ENCODE measurements around the gene LCN12. TPM values are rescaled to one million over a fixed set of nuclear protein-coding genes. Genes with fewer than 3 reads are reported as not detected.

Gene LCN12
- total RNA-seq, 1 experiment from 2014 or later, result 2.5 TPM

- intact Hi-C loops (cut with micrococcal nuclease; ENCODE audit: unreplicated experiment), result no loop called here
- Histone ChIP-seq H3K27ac (ENCODE audit: low read length) (no peak overlapping the region), H3K27me3 (ENCODE audit: control insufficient read depth, insufficient read depth, low read length) (no peaks in the 10 kb centered on the region), H3K9me3 (ENCODE audit: control insufficient read depth, insufficient read depth, low read depth, low read length) (no peaks in the 10 kb centered on the region), H3K4me1 (ENCODE audit: control insufficient read depth, insufficient read depth, low read length) (no peaks in the 10 kb centered on the region; the same call in 1 of the 2 replicates), H3K4me3 (ENCODE audit: low read depth in 2 of 2, low read length in 2 of 2) (no peak overlapping the region), H3K36me3 (ENCODE audit: control insufficient read depth, insufficient read depth, low read length) (peaks cover 7% of the 10 kb centered on the region)
- BruUV-seq (replicated peaks), result no TSS peak
- ATAC-seq, result no peak
- POLR2A ChIA-PET, result no interaction called here
- DNase-seq (ENCODE audit: low read depth, low spot score), result no peak
- in situ Hi-C loops (cut with HindIII; ENCODE audit: low pct_unique_long_range_greater_than_20kb, low sequenced_read_pairs), result no loop called here
- TF ChIP-seq, protein P1, sequence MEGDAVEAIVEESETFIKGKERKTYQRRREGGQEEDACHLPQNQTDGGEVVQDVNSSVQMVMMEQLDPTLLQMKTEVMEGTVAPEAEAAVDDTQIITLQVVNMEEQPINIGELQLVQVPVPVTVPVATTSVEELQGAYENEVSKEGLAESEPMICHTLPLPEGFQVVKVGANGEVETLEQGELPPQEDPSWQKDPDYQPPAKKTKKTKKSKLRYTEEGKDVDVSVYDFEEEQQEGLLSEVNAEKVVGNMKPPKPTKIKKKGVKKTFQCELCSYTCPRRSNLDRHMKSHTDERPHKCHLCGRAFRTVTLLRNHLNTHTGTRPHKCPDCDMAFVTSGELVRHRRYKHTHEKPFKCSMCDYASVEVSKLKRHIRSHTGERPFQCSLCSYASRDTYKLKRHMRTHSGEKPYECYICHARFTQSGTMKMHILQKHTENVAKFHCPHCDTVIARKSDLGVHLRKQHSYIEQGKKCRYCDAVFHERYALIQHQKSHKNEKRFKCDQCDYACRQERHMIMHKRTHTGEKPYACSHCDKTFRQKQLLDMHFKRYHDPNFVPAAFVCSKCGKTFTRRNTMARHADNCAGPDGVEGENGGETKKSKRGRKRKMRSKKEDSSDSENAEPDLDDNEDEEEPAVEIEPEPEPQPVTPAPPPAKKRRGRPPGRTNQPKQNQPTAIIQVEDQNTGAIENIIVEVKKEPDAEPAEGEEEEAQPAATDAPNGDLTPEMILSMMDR (IDR thresholded peaks at IDR 0.05), result no peak
- TF ChIP-seq TCF7L2 (IDR thresholded peaks at IDR 0.05; ENCODE audit: low read depth, low read length) (no peak), POLR2AphosphoS5 (IDR thresholded peaks at IDR 0.05; ENCODE audit: low read depth, low read length) (no peak), SIN3A (IDR thresholded peaks at IDR 0.05; ENCODE audit: borderline replicate concordance, insufficient read depth, low read depth, low read length) (no peak), REST (IDR thresholded peaks at IDR 0.05; ENCODE audit: insufficient read depth in 1 of 2, low read depth in 2 of 2, low read length in 1 of 2) (no peak)
- CTCF ChIA-PET, result interaction anchor here (0.9 kb wide), 1 partner anchor 97 kb away, joined by 8 read pairs; no protein-coding TSS in a partner anchor
These were observed 12.6 kb upstream of the LCN12 start for GRCh38 chr9:136939431-136939995.

DNA sequence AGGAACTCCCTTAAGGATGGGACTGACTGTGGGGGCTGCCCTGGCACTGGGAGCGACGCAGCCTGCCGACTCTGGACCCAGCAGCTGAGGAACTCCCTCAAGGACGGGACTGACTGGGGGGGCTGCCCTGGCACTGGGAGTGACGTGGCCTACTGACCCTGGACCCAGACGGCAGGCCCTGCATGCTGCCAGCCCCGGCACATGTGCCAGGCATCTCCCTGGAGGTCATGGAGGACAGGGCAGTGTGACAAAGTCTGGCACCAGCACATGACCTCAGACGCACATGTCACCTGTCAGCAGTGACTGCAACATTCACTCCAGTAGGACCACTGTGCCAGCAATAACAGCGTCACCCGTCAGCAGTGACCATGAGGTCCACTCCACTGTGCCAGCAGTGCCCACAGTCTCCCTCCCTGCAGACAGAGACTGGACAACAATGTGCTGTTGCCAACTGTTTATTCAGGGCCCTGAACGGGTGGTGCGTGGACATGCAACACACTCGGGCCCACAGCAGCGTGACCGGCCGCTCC lies 12.0 kb upstream of the LCN12 start:
- no peak overlapping the region for H3K27ac ChIP-seq (ENCODE audit: low read length)
- H3K27me3 ChIP-seq (ENCODE audit: control insufficient read depth, insufficient read depth, low read length), result no peaks in the 10 kb centered on the region
- no peaks in the 10 kb centered on the region for H3K9me3 ChIP-seq (ENCODE audit: control insufficient read depth, insufficient read depth, low read depth, low read length)
- in situ Hi-C loops (cut with HindIII; ENCODE audit: low pct_unique_long_range_greater_than_20kb, low sequenced_read_pairs) (no loop called here), intact Hi-C loops (cut with micrococcal nuclease; ENCODE audit: unreplicated experiment) (loop anchor here (10.0 kb wide), 1 partner anchor 95 kb away; the partner anchor contains the start of gene FUT7)
- BruUV-seq (replicated peaks), result no TSS peak
- peaks cover 7% of the 10 kb centered on the region; the same call in 1 of the 2 replicates for H3K36me3 ChIP-seq (ENCODE audit: control insufficient read depth, insufficient read depth, low read length)
- no peak for TF ChIP-seq REST (IDR thresholded peaks at IDR 0.05; ENCODE audit: insufficient read depth in 1 of 2, low read depth in 2 of 2, low read length in 1 of 2)
- no peak for TF ChIP-seq TCF7L2 (IDR thresholded peaks at IDR 0.05; ENCODE audit: low read depth, low read length)
- TF ChIP-seq POLR2AphosphoS5 (IDR thresholded peaks at IDR 0.05; ENCODE audit: low read depth, low read length), result 0 out of 2 replicates have a peak, but pooled peaks have one; percentile 16
- CTCF ChIA-PET, result no interaction called here
- no peak overlapping the region for H3K4me3 ChIP-seq (ENCODE audit: low read depth in 2 of 2, low read length in 2 of 2)
- DNase-seq (ENCODE audit: low read depth, low spot score) (no peak), ATAC-seq (no peak)
- POLR2A ChIA-PET, result no interaction called here
- peaks cover 3% of the 10 kb centered on the region for H3K4me1 ChIP-seq (ENCODE audit: control insufficient read depth, insufficient read depth, low read length)

Measured in Panc1 (cell line).